Ishikawa (cell line): Measurements from ENCODE around the gene PLN.

ENCODE experiments used
- CEBPB ChIP-seq: IDR thresholded peaks from 2 replicates; pipeline ENCODE4 v1.6.1; 2012
- CREB1 ChIP-seq: IDR thresholded peaks from 2 replicates; pipeline ENCODE4 v1.6.1; 2012; ENCODE audit warnings: low read depth
- EGR1 ChIP-seq: IDR thresholded peaks from 2 replicates; pipeline ENCODE4 v1.6.1; 2012
- EP300 ChIP-seq: IDR thresholded peaks from 2 replicates; pipeline ENCODE4 v1.6.1; 2012; ENCODE audit warnings: borderline replicate concordance
- MAX ChIP-seq: IDR thresholded peaks from 2 replicates; pipeline ENCODE4 v1.6.1; 2012
- NFIC ChIP-seq: IDR thresholded peaks from 2 replicates; pipeline ENCODE4 v1.6.1; 2012
- RAD21 ChIP-seq: IDR thresholded peaks from 2 replicates; pipeline ENCODE4 v1.6.1; 2012; ENCODE audit warnings: low read depth
- REST ChIP-seq: IDR thresholded peaks from 2 replicates; pipeline ENCODE4 v1.6.1; 2012; ENCODE audit warnings: low read depth, mild to moderate bottlenecking
- TAF1 ChIP-seq: IDR thresholded peaks from 2 replicates; pipeline ENCODE4 v1.6.1; 2012; ENCODE audit warnings: low read depth, mild to moderate bottlenecking
- TCF12 ChIP-seq: IDR thresholded peaks from 2 replicates; pipeline ENCODE4 v1.6.1; 2012; ENCODE audit warnings: low read depth
- TEAD4 ChIP-seq: IDR thresholded peaks from 2 replicates; pipeline ENCODE4 v1.6.1; 2012
- USF1 ChIP-seq: IDR thresholded peaks from 2 replicates; pipeline ENCODE4 v1.6.1; 2012
- YY1 ChIP-seq: IDR thresholded peaks from 2 replicates; pipeline ENCODE4 v1.6.1; 2012; ENCODE audit warnings: low read depth
- ZBTB7A ChIP-seq: IDR thresholded peaks from 2 replicates; pipeline ENCODE4 v1.6.1; 2012; ENCODE audit warnings: low read depth

- TF ChIP-seq NFIC (no peak), CEBPB (no peak), REST (no peak), CREB1 (no peak), TAF1 (no peak), RAD21 (no peak), USF1 (no peak), EP300 (no peak), EGR1 (no peak), YY1 (no peak), TEAD4 (no peak), TCF12 (no peak), ZBTB7A (no peak), MAX (no peak)
Measured at GRCh38 chr6:118554698-118555097, 6.6 kb downstream of the PLN start.
